Measurements from ENCODE around the gene LEMD2. TPM values are rescaled to one million over a fixed set of nuclear protein-coding genes. Genes with fewer than 3 reads are reported as not detected.

LEMD2 gene
- polyA plus RNA-seq, 1 donor (not counting 4 experiments of a cell fraction or from before 2014, with no cell fraction given), result 48.6 TPM

- H3K4me3 ChIP-seq (ENCODE audit: control insufficient read depth in 2 of 3, extremely low read depth in 1 of 3, insufficient read depth in 2 of 3, low read depth in 1 of 3, low read length in 3 of 3), result no peak overlapping the region
- DNase-seq (ENCODE audit: low read depth, low spot score), result no peak
- peaks cover 8% of the 10 kb centered on the region for H3K27me3 ChIP-seq (ENCODE audit: control insufficient read depth, extremely low read depth, insufficient read depth, low read length)
- H3K9me3 ChIP-seq (ENCODE audit: control insufficient read depth, low read depth, low read length), result no peaks in the 10 kb centered on the region
- H3K4me1 ChIP-seq (ENCODE audit: control insufficient read depth, extremely low read depth, insufficient read depth, low read length), result peaks cover 6% of the 10 kb centered on the region
- no peaks in the 10 kb centered on the region for H3K9me1 ChIP-seq (ENCODE audit: control insufficient read depth, extremely low read depth, insufficient read depth, low read length)
- no peaks in the 10 kb centered on the region for H4K20me1 ChIP-seq (ENCODE audit: control insufficient read depth, extremely low read depth, insufficient read depth, low read length)
- peaks cover 3% of the 10 kb centered on the region for H3K79me2 ChIP-seq (ENCODE audit: control insufficient read depth, insufficient read depth, low read length)
- H3K9ac ChIP-seq (ENCODE audit: control insufficient read depth, extremely low read depth, insufficient read depth, low read length), result no peak overlapping the region
- no peaks in the 10 kb centered on the region for H3K36me3 ChIP-seq (ENCODE audit: control insufficient read depth in 2 of 2, extremely low read depth in 1 of 2, insufficient read depth in 2 of 2, low read length in 2 of 2)
- dilution Hi-C loops (cut with MboI; ENCODE audit: extremely low pct_ligation_motif_present, low sequenced_read_pairs), result no loop called here
- H2AFZ ChIP-seq (ENCODE audit: control insufficient read depth, low read length), result no peak overlapping the region
- FAIRE-seq, result no peak
- TF ChIP-seq EZH2 (IDR thresholded peaks at IDR 0.05; ENCODE audit: low read length) (no peak), CTCF (optimal IDR thresholded peaks at IDR 0.05 in 1 of 3, IDR thresholded peaks at IDR 0.05 in 1 of 3, conservative IDR thresholded peaks at IDR 0.05 in 1 of 3; ENCODE audit: extremely low read depth in 1 of 3, insufficient read depth in 2 of 3, low read length in 3 of 3) (no peak)
- H3K27ac ChIP-seq (ENCODE audit: control insufficient read depth, insufficient read depth, low read length), result no peak overlapping the region
- H3K4me2 ChIP-seq (ENCODE audit: control insufficient read depth, extremely low read depth, insufficient read depth, low read depth, low read length), result no peak overlapping the region
Observed at GRCh38 chr6:33792981-33793380, 4.1 kb upstream of the LEMD2 start.

GRCh38 chr6:33791620-33792019 lies 2.7 kb upstream of the LEMD2 start:
- FAIRE-seq (no peak), DNase-seq (ENCODE audit: low read depth, low spot score) (no peak)
- Histone ChIP-seq H4K20me1 (ENCODE audit: control insufficient read depth, extremely low read depth, insufficient read depth, low read length) (peaks cover 7% of the 10 kb centered on the region), H3K27ac (ENCODE audit: control insufficient read depth, insufficient read depth, low read length) (no peak overlapping the region), H3K79me2 (ENCODE audit: control insufficient read depth, insufficient read depth, low read length) (peaks cover 16% of the 10 kb centered on the region), H3K9me3 (ENCODE audit: control insufficient read depth, low read depth, low read length) (no peaks in the 10 kb centered on the region), H3K36me3 (ENCODE audit: control insufficient read depth in 2 of 2, extremely low read depth in 1 of 2, insufficient read depth in 2 of 2, low read length in 2 of 2) (peaks cover 0 to 6% of the 10 kb centered on the region in 2 experiments), H3K4me2 (ENCODE audit: control insufficient read depth, extremely low read depth, insufficient read depth, low read depth, low read length) (no peak overlapping the region), H3K9ac (ENCODE audit: control insufficient read depth, extremely low read depth, insufficient read depth, low read length) (no peak overlapping the region), H3K4me3 (ENCODE audit: control insufficient read depth in 2 of 3, extremely low read depth in 1 of 3, insufficient read depth in 2 of 3, low read depth in 1 of 3, low read length in 3 of 3) (no peak overlapping the region), H3K4me1 (ENCODE audit: control insufficient read depth, extremely low read depth, insufficient read depth, low read length) (peaks cover 20% of the 10 kb centered on the region), H2AFZ (ENCODE audit: control insufficient read depth, low read length) (no peak overlapping the region), H3K27me3 (ENCODE audit: control insufficient read depth, extremely low read depth, insufficient read depth, low read length) (peaks cover 8% of the 10 kb centered on the region), H3K9me1 (ENCODE audit: control insufficient read depth, extremely low read depth, insufficient read depth, low read length) (no peaks in the 10 kb centered on the region)
- TF ChIP-seq EZH2 (IDR thresholded peaks at IDR 0.05; ENCODE audit: low read length) (no peak), CTCF (optimal IDR thresholded peaks at IDR 0.05 in 1 of 3, IDR thresholded peaks at IDR 0.05 in 1 of 3, conservative IDR thresholded peaks at IDR 0.05 in 1 of 3; ENCODE audit: extremely low read depth in 1 of 3, insufficient read depth in 2 of 3, low read length in 3 of 3) (no peak)
- dilution Hi-C loops (cut with MboI; ENCODE audit: extremely low pct_ligation_motif_present, low sequenced_read_pairs), result no loop called here

Data from keratinocyte (primary cell).